HFFc6 (cell line): Measurements from ENCODE around the gene CDC42BPA. TPM values are rescaled to one million over a fixed set of nuclear protein-coding genes. Genes with fewer than 3 reads are reported as not detected.
"Not testable (repeated sequence)": the region's sequence is repeated elsewhere in the genome, so short reads cannot be mapped to it uniquely, and the experiment has no call there.

Experiments used
- DNase-seq: peaks from one replicate; pipeline ENCODE4 v3.0.0-alpha.2; 2018
- H3K27ac Mint-ChIP-seq: 2 replicates; pipeline ENCODE4 v1.8.0; 2020; ENCODE audit warnings: mild to moderate bottlenecking, mixed read lengths
- H3K27me3 Mint-ChIP-seq: 2 replicates; pipeline ENCODE4 v1.8.0; 2021; ENCODE audit warnings: mild to moderate bottlenecking, moderate library complexity, mixed read lengths; ENCODE audit not compliant: insufficient read depth
- H3K36me3 Mint-ChIP-seq: 2 replicates; pipeline ENCODE4 v1.8.0; 2021; ENCODE audit warnings: low read depth, mixed read lengths
- H3K4me1 Mint-ChIP-seq: 2 replicates; pipeline ENCODE4 v1.8.0; 2020; ENCODE audit warnings: low read depth, mixed read lengths
- H3K4me3 Mint-ChIP-seq: 2 replicates; pipeline ENCODE4 v1.8.0; 2020; ENCODE audit warnings: mild to moderate bottlenecking, moderate library complexity, mixed read lengths
- H3K9me3 Mint-ChIP-seq: 2 replicates; pipeline ENCODE4 v1.8.0; 2020; ENCODE audit warnings: mild to moderate bottlenecking, mixed read lengths
- CTCF ChIP-seq: fragments of 200-600 bp; sonication (generic); IDR thresholded peaks from 2 replicates; pipeline ENCODE4 v1.5.0; 2021; ENCODE audit warnings: antibody characterized with exemption, mild to moderate bottlenecking
- total RNA-seq, 6 experiments: library from RNA; stranded (reverse); fragmentation: NEBNext Ultra II Directional; extraction: Animal tissue kit (Norgen Biotek cat#: 25700); gene quantifications; 2 replicates in 1 of 6; 3 replicates in 5 of 6; pipeline ENCODE4 v1.2.3, GENCODE V29; 2021

Gene CDC42BPA
- total RNA-seq, 6 experiments from 2014 or later = 32.8 to 37.8 (median 35.8) TPM

- no peak for DNase-seq
- Mint-ChIP-seq H3K27me3 (peaks cover 2% of the 10 kb centered on the region; the same call in 1 of the 2 replicates), H3K9me3 (no peaks in the 10 kb centered on the region), H3K36me3 (peaks cover 7% of the 10 kb centered on the region; the same call in 1 of the 2 replicates), H3K4me1 (no peaks in the 10 kb centered on the region), H3K27ac (no peak overlapping the region), H3K4me3 (no peak overlapping the region)
- TF ChIP-seq CTCF = no peak
Observed at GRCh38 chr1:227009937-227010336, 308.4 kb downstream of the CDC42BPA start.

- no peak overlapping the region for H3K4me3 Mint-ChIP-seq
- H3K4me1 Mint-ChIP-seq = no peaks in the 10 kb centered on the region
- H3K27me3 Mint-ChIP-seq = peaks cover 3% of the 10 kb centered on the region; the same call in 1 of the 2 replicates
- H3K36me3 Mint-ChIP-seq = peaks cover 15% of the 10 kb centered on the region; the same call in 1 of the 2 replicates
- H3K9me3 Mint-ChIP-seq = no peaks in the 10 kb centered on the region
- TF ChIP-seq CTCF = no peak
- no peak overlapping the region for H3K27ac Mint-ChIP-seq
- no peak for DNase-seq
Observed at GRCh38 chr1:227006226-227006796, 312.0 kb downstream of the CDC42BPA start.

GRCh38 chr1:227004796-227005195, 313.5 kb downstream of the CDC42BPA start:
- no peaks in the 10 kb centered on the region for H3K9me3 Mint-ChIP-seq
- peaks cover 21% of the 10 kb centered on the region; the same call in 1 of the 2 replicates for H3K36me3 Mint-ChIP-seq
- no peak overlapping the region for H3K4me3 Mint-ChIP-seq
- H3K27me3 Mint-ChIP-seq = peaks cover 5% of the 10 kb centered on the region; the same call in 1 of the 2 replicates
- no peak for DNase-seq
- H3K27ac Mint-ChIP-seq = no peak overlapping the region
- no peaks in the 10 kb centered on the region for H3K4me1 Mint-ChIP-seq
- no peak for TF ChIP-seq CTCF

GRCh38 chr1:227003165-227003564, 315.1 kb downstream of the CDC42BPA start:
- H3K36me3 Mint-ChIP-seq = peaks cover 29% of the 10 kb centered on the region; the same call in 1 of the 2 replicates
- no peaks in the 10 kb centered on the region for H3K4me1 Mint-ChIP-seq
- no peak for TF ChIP-seq CTCF
- DNase-seq = no peak
- H3K4me3 Mint-ChIP-seq = no peak overlapping the region
- peaks cover 5% of the 10 kb centered on the region; the same call in 1 of the 2 replicates for H3K27me3 Mint-ChIP-seq
- H3K9me3 Mint-ChIP-seq = no peaks in the 10 kb centered on the region
- no peak overlapping the region for H3K27ac Mint-ChIP-seq

- TF ChIP-seq CTCF = no peak
- Mint-ChIP-seq H3K27ac (no peak overlapping the region), H3K27me3 (peaks cover 5% of the 10 kb centered on the region; the same call in 1 of the 2 replicates), H3K4me1 (no peaks in the 10 kb centered on the region), H3K4me3 (no peak overlapping the region), H3K9me3 (no peaks in the 10 kb centered on the region), H3K36me3 (peaks cover 35% of the 10 kb centered on the region)
- DNase-seq = no peak
Observed at GRCh38 chr1:227002531-227003049, 315.7 kb downstream of the CDC42BPA start.

- H3K27ac Mint-ChIP-seq, DNase-seq, H3K27me3 Mint-ChIP-seq, H3K4me3 Mint-ChIP-seq, H3K4me1 Mint-ChIP-seq, H3K9me3 Mint-ChIP-seq: not testable (repeated sequence)
- H3K36me3 Mint-ChIP-seq = peaks cover 35% of the 10 kb centered on the region
Observed at GRCh38 chr1:226999579-226999978, 318.7 kb downstream of the CDC42BPA start.
